GM12892 (cell line): ENCODE results near the gene HK3.

Experiments
- POLR2A ChIP-seq: IDR thresholded peaks from 2 replicates; pipeline ENCODE4 v1.6.1; 2011; ENCODE audit warnings: low read depth, low read length, control low read depth
- POLR2AphosphoS5 ChIP-seq: IDR thresholded peaks from 2 replicates; pipeline ENCODE4 v1.6.1; 2011; ENCODE audit warnings: low read depth, low read length, control low read depth
- TAF1 ChIP-seq: IDR thresholded peaks from 2 replicates; pipeline ENCODE4 v1.6.1; 2011; ENCODE audit warnings: low read depth, mild to moderate bottlenecking, control low read depth, low read length, borderline replicate concordance

DNA sequence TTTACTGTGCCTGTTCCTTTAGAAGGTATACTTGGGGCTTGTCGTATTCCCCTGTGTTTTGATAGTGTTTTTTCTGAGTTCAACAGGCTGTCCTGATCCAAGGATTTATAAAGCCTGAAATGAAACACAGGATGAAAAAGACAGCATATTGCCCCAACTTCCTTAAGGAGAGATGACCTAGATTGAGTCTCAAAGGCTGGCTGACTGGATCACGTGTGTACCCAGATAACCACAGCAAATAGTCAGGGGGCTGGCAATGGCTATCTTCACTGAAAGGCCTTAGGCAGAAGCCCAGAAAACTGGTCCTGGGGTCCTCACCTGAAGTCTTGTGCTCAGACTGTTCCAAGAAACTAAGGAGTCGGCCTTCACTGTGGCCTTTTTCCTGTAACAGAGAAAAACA lies 7.7 kb upstream of the HK3 start:
- no peak for TF ChIP-seq TAF1
- no peak for TF ChIP-seq POLR2A
- TF ChIP-seq POLR2AphosphoS5 = no peak
